Body of pancreas (tissue), 4 donors: ENCODE measurements around the gene TRAF5. TPM values are rescaled to one million over a fixed set of nuclear protein-coding genes. Genes with fewer than 3 reads are reported as not detected.

Experiments
- ATAC-seq: fragments of 150-250 bp; one replicate; pipeline ENCODE4 v1.9.1; 2016
- DNase-seq, 4 donors: peaks; one replicate each; pipeline ENCODE4 v3.0.0-alpha.2; 2019
- H3K27ac ChIP-seq, 4 donors: fragments of 200-600 bp; sonication (generic); 1 replicate in 3 of 4; 2 replicates in 1 of 4; pipeline versions ENCODE4 v1.5.1 to v1.6.1; 2016 to 2019; ENCODE audit warnings: mild to moderate bottlenecking in 1 of 4, mixed read lengths in 1 of 4, moderate library complexity in 1 of 4
- H3K27me3 ChIP-seq, 2 donors: fragments of 200-600 bp; sonication (generic); one replicate each; pipeline ENCODE4 v1.6.0; 2016; ENCODE audit warnings: mild to moderate bottlenecking in 1 of 2
- H3K36me3 ChIP-seq, 2 donors: fragments of 200-600 bp; sonication (generic); replicated peaks in 1 of 2; 2 replicates each; pipeline ENCODE4 v1.5.1; 2016; ENCODE audit warnings: low read depth in 2 of 2; ENCODE audit not compliant: insufficient read depth in 1 of 2
- H3K4me1 ChIP-seq: fragments of 200-600 bp; sonication (generic); one replicate; pipeline ENCODE4 v1.6.0; 2016
- H3K4me3 ChIP-seq, 2 donors: fragments of 200-600 bp; sonication (generic); 1 replicate in 1 of 2; 2 replicates in 1 of 2; pipeline ENCODE4 v1.5.1; 2016 to 2019
- H3K9me3 ChIP-seq, 3 donors: fragments of 200-600 bp; sonication (generic); 1 replicate in 2 of 3; 2 replicates in 1 of 3; pipeline ENCODE4 v1.5.1; 2016
- CTCF ChIP-seq, 7 experiments: fragments of 450-650 bp in 4 of 7; fragments of 200-600 bp in 3 of 7; sonication (generic) in 3 of 7; IDR thresholded peaks; one replicate each; pipeline ENCODE4 v1.5.1; 2016 to 2019; ENCODE audit warnings: antibody characterized with exemption in 7 of 7
- POLR2A ChIP-seq, 3 donors: fragments of 450-650 bp; IDR thresholded peaks; one replicate each; pipeline ENCODE4 v1.6.1; 2016; ENCODE audit warnings: antibody characterized with exemption in 3 of 3, mild to moderate bottlenecking in 2 of 3
- WGBS, 2 donors: methylation state at CpG; one replicate each; pipeline ENCODE4 v1.1.5; 2017; 5-methylcytosine and 5-hydroxymethylcytosine counted together
- intact Hi-C: fragments of 100-400 bp; cut with DNase I; formaldehyde crosslinking; loops from one replicate; pipeline ENCODE4 v1.15.1; 2023
- total RNA-seq, 2 donors: library from RNA; depleted of rRNA; stranded (reverse); fragments of >200 nt; gene quantifications; one replicate each; pipeline ENCODE4 v1.1.0, GENCODE V29; 2016

The TRAF5 gene
- total RNA-seq, 2 donors from 2014 or later = 35.6 to 37.6 TPM

- Histone ChIP-seq H3K4me1 (peaks cover 88% of the 10 kb centered on the region), H3K27ac (no peak overlapping the region), H3K9me3 (no peaks in the 10 kb centered on the region), H3K36me3 (no peaks in the 10 kb centered on the region), H3K4me3 (no peak overlapping the region), H3K27me3 (no peaks in the 10 kb centered on the region)
- intact Hi-C loops = no loop called here
- WGBS, 2 donors = 62 to 67% methylated on average over 7 of the region's 7 CpGs
- no peak for TF ChIP-seq CTCF (IDR thresholded peaks at IDR 0.05)
- TF ChIP-seq POLR2A (IDR thresholded peaks at IDR 0.05) = no peak
- DNase-seq = no peak
- no peak for ATAC-seq
These were observed 11.0 kb downstream of the TRAF5 start for GRCh38 chr1:211337430-211338223.

GRCh38 chr1:211338224-211338620 lies 11.6 kb downstream of the TRAF5 start:
- no peak for TF ChIP-seq POLR2A (IDR thresholded peaks at IDR 0.05)
- no peak for TF ChIP-seq CTCF (IDR thresholded peaks at IDR 0.05)
- Histone ChIP-seq H3K27ac (no peak overlapping the region), H3K36me3 (no peaks in the 10 kb centered on the region), H3K4me3 (no peak overlapping the region), H3K27me3 (no peaks in the 10 kb centered on the region), H3K4me1 (peaks cover 83% of the 10 kb centered on the region), H3K9me3 (no peaks in the 10 kb centered on the region)
- intact Hi-C loops = no loop called here
- ATAC-seq = no peak
- DNase-seq = no peak
- WGBS, 2 donors = 80 to 83% methylated on average over 4 of the region's 4 CpGs

- Histone ChIP-seq H3K4me1 (peaks cover 83% of the 10 kb centered on the region), H3K9me3 (no peaks in the 10 kb centered on the region), H3K27me3 (no peaks in the 10 kb centered on the region), H3K27ac (no peak overlapping the region), H3K4me3 (no peak overlapping the region), H3K36me3 (no peaks in the 10 kb centered on the region)
- intact Hi-C loops = no loop called here
- TF ChIP-seq POLR2A (IDR thresholded peaks at IDR 0.05) = no peak
- TF ChIP-seq CTCF (IDR thresholded peaks at IDR 0.05) = no peak
- DNase-seq = no peak
- no peak for ATAC-seq
- WGBS, 2 donors = 61 to 74% methylated on average over 2 to 6 of the region's 6 CpGs
These were observed 13.0 kb downstream of the TRAF5 start for GRCh38 chr1:211339631-211340041.

- Histone ChIP-seq H3K27me3 (no peaks in the 10 kb centered on the region), H3K27ac (peak overlapping the region in 1 of 4 donors; percentile 28), H3K36me3 (no peaks in the 10 kb centered on the region), H3K4me3 (no peak overlapping the region), H3K9me3 (no peaks in the 10 kb centered on the region), H3K4me1 (peaks cover 83% of the 10 kb centered on the region)
- no peak for DNase-seq
- intact Hi-C loops = no loop called here
- WGBS, 2 donors = 90 to 92% methylated on average over 10 of the region's 10 CpGs
- ATAC-seq = no peak
- TF ChIP-seq CTCF (IDR thresholded peaks at IDR 0.05) (no peak), POLR2A (IDR thresholded peaks at IDR 0.05) (no peak)
These were observed 14.2 kb downstream of the TRAF5 start for GRCh38 chr1:211340622-211341507.
